GM10248 (cell line): Measurements from ENCODE around the gene CAMKMT.

ENCODE experiments used
- CTCF ChIA-PET: fragments of 300-600 bp; sonication (Branson Sonifier 250); formaldehyde crosslinking; extraction: SDS; loops from one replicate; lab custom pipeline; 2021; ENCODE audit warnings: antibody characterized with exemption; lab: Yijun Ruan, JAX
- POLR2A ChIA-PET: fragments of 350-650 bp; sonication (Branson Sonifier 250); formaldehyde crosslinking; extraction: SDS; loops from one replicate; lab custom pipeline; 2020; ENCODE audit warnings: antibody characterized with exemption; lab: Yijun Ruan, JAX
- DNase-seq: peaks from one replicate; pipeline ENCODE4 v3.0.0; 2012; ENCODE audit errors: extremely low spot score
- CTCF ChIP-seq: IDR thresholded peaks from 2 replicates; pipeline ENCODE4 v1.5.1; 2012; ENCODE audit warnings: mild to moderate bottlenecking, low read depth; ENCODE audit errors: extremely low read depth, missing control alignments, control extremely low read depth

CAMKMT gene

GRCh38 chr2:44741507-44741906 is 379.8 kb downstream of the CAMKMT start:
- ChIA-PET POLR2A (no interaction called here), CTCF (interaction anchor here (0.9 kb wide), 1 partner anchor 24 kb away, joined by 3 read pairs; no protein-coding TSS in a partner anchor)
- DNase-seq = no peak

GRCh38 chr2:44742057-44742456 is 380.3 kb downstream of the CAMKMT start:
- POLR2A ChIA-PET = no interaction called here
- CTCF ChIA-PET = no interaction called here
- TF ChIP-seq CTCF = no peak
- no peak for DNase-seq

More at GRCh38 chr2:44741507-44741906, 379.8 kb downstream of the CAMKMT start:
- TF ChIP-seq CTCF = no peak

- ChIA-PET CTCF (interaction anchor here (1.3 kb wide), 1 partner anchor 20 kb away, joined by 3 read pairs; no protein-coding TSS in a partner anchor), POLR2A (no interaction called here)
- no peak for TF ChIP-seq CTCF
- DNase-seq = no peak
These were observed 381.7 kb downstream of the CAMKMT start for GRCh38 chr2:44743473-44743872.

- ChIA-PET POLR2A (no interaction called here), CTCF (interaction anchor here (0.8 to 2.0 kb wide), 4 partner anchors 13 to 266 kb away, joined by 3 to 5 read pairs (median 4); no protein-coding TSS in a partner anchor)
- no peak for TF ChIP-seq CTCF
- no peak for DNase-seq
These were observed 383.5 kb downstream of the CAMKMT start for GRCh38 chr2:44744961-44745892.

- CTCF ChIA-PET = interaction anchor here (0.8 to 1.8 kb wide), 2 partner anchors 12 to 266 kb away, joined by 4 read pairs; no protein-coding TSS in a partner anchor
- TF ChIP-seq CTCF = no peak
- POLR2A ChIA-PET = no interaction called here
- no peak for DNase-seq
These were observed 384.4 kb downstream of the CAMKMT start for GRCh38 chr2:44745922-44746766.
